ENCODE measurements around the gene EID2B. TPM values are rescaled to one million over a fixed set of nuclear protein-coding genes. Genes with fewer than 3 reads are reported as not detected.

EID2B gene
- total and polyA plus RNA-seq, 3 donors from 2014 or later, result 6.6 to 12.2 (median 9.2) TPM

DNA sequence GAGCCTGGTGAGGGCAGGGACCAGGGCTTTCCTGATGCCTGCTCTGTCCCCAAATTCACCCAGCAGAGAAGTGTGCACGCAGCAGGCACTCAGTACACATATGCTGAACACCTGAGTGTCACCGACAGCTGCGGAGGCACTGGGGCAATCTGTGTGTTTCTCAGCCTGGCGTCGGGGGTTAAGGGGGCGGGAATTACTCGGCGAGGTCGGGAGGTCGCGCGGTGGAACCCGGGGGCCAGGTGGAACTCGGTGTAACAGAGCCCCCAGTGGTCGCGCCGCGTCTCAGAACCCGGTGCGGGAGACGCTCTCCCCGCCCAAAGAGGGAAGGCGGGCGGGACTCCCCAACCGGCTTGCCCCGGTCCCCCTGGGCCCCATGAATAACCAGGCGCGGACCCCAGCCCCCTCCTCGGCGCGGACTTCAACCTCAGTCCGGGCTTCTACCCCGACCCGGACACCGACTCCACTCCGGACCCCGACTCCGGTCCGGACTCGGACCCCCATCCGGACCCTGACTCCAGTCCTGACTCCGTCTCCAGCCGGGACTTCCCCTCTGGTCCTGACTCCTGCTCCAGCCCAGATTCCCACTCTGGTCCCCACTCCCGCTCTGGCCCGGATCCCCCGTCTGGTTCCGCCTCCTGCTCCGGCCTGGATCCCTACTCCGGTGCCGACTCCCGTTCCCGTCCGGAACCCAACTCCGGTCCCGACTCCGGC lies 17.7 kb downstream of the EID2B start, which contains the start of gene SELENOV:
TSS of gene SELENOV (plus strand) at position 300 of the 711 bp plus-strand sequence. CDS start at position 374, 74 bp downstream.
- no peak within 1 kb of the TSS for H3K27ac ChIP-seq
- H3K4me1 ChIP-seq, result peaks cover 3% of the 10 kb centered on the region
- no peak for TF ChIP-seq POLR2A (IDR thresholded peaks at IDR 0.05)
- TF ChIP-seq, protein P1, sequence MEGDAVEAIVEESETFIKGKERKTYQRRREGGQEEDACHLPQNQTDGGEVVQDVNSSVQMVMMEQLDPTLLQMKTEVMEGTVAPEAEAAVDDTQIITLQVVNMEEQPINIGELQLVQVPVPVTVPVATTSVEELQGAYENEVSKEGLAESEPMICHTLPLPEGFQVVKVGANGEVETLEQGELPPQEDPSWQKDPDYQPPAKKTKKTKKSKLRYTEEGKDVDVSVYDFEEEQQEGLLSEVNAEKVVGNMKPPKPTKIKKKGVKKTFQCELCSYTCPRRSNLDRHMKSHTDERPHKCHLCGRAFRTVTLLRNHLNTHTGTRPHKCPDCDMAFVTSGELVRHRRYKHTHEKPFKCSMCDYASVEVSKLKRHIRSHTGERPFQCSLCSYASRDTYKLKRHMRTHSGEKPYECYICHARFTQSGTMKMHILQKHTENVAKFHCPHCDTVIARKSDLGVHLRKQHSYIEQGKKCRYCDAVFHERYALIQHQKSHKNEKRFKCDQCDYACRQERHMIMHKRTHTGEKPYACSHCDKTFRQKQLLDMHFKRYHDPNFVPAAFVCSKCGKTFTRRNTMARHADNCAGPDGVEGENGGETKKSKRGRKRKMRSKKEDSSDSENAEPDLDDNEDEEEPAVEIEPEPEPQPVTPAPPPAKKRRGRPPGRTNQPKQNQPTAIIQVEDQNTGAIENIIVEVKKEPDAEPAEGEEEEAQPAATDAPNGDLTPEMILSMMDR (IDR thresholded peaks at IDR 0.05), result no peak
- no peaks in the 10 kb centered on the region for H3K36me3 ChIP-seq (ENCODE audit: low read depth, missing control alignments)
- no peaks in the 10 kb centered on the region for H3K9me3 ChIP-seq
- intact Hi-C loops (cut with DNase I; ENCODE audit: low total_unique reads), result no loop called here
- DNase-seq, result no peak
- H3K27me3 ChIP-seq, result peaks cover 3% of the 10 kb centered on the region
- 0 to 1% methylated on average over 26 to 55 of the region's 56 CpGs for WGBS, 2 donors
- H3K4me3 ChIP-seq, result peak within 1 kb of the TSS; percentile 37

DNA sequence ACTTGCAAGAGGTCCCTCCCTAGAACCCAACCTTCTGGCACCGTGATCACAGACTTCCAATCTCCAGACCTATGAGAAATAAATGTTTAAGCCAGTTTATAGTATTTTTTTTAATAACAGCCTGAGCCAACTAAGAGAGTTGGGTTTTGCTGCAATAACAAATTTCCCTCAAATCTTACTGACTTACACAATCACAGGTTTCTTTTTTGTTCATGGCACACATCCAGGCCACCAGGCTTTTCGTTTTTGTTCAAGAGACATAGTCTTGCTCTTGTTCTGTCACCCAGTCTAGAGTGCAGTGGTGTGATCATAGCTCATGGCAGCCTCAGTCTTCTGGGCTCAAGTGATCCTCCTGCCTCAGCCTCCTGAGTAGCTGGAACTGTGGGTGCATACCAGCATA lies 19.7 kb downstream of the EID2B start:
- peaks cover 3% of the 10 kb centered on the region for H3K27me3 ChIP-seq
- 67 to 70% methylated on average over 2 of the region's 2 CpGs for WGBS, 2 donors
- no peak for TF ChIP-seq POLR2A (IDR thresholded peaks at IDR 0.05)
- TF ChIP-seq, protein P1 (IDR thresholded peaks at IDR 0.05), result no peak
- peaks cover 3% of the 10 kb centered on the region for H3K4me1 ChIP-seq
- no peak overlapping the region for H3K27ac ChIP-seq
- DNase-seq, result no peak
- H3K36me3 ChIP-seq (ENCODE audit: low read depth, missing control alignments), result no peaks in the 10 kb centered on the region
- intact Hi-C loops (cut with DNase I; ENCODE audit: low total_unique reads), result no loop called here
- H3K4me3 ChIP-seq, result no peak overlapping the region
- no peaks in the 10 kb centered on the region for H3K9me3 ChIP-seq

DNA sequence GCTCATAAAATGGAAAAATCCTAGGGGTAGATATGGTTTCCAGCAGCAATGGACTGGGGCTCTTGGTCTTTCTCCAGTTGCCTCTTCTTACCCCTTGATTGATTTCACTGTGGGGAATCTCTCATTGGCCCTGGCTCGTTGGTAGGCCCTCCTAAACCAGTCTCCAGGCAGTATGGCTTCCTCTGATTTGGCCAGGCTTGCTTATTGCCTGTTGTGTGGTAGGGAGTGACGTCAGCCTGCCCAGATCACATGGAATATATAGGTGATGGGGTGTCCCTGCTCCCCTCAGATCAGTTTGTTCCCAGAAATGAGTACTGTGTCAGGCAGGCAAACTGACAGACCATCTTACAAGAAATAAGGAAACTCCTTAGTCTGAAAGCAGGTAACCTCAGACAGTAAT lies 23.4 kb downstream of the EID2B start:
- H3K36me3 ChIP-seq (ENCODE audit: low read depth, missing control alignments), result no peaks in the 10 kb centered on the region
- H3K4me1 ChIP-seq, result no peaks in the 10 kb centered on the region
- TF ChIP-seq POLR2A (IDR thresholded peaks at IDR 0.05), result no peak
- TF ChIP-seq, protein P1 (IDR thresholded peaks at IDR 0.05), result no peak
- H3K27me3 ChIP-seq, result no peaks in the 10 kb centered on the region
- DNase-seq, result no peak
- no peak overlapping the region for H3K4me3 ChIP-seq
- H3K27ac ChIP-seq, result no peak overlapping the region
- WGBS, 2 donors, result 58 to 68% methylated on average over 2 of the region's 2 CpGs
- H3K9me3 ChIP-seq, result no peaks in the 10 kb centered on the region
- intact Hi-C loops (cut with DNase I; ENCODE audit: low total_unique reads), result no loop called here

DNA sequence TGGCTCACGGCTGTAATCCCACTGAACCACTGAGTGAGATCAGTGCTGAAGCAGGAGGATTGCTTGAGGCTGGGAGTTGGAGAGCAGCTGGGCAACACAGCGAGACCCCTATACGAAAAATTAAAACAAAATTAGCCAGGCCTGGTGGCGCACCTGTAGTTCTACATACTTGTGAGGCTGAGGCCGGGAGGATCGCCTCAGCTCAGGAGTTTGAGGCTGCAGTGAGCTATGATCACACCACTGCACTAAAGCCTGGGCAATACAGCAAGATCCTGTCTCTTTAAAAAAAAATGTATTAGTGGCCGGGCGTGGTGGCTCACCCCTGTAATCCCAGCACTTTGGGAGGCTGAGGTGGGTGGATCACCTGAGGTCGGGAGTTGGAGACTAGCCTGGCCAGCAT lies 24.0 kb downstream of the EID2B start:
- TF ChIP-seq, protein P1 (IDR thresholded peaks at IDR 0.05), result no peak
- no peak for TF ChIP-seq POLR2A (IDR thresholded peaks at IDR 0.05)
- DNase-seq, result no peak
- Histone ChIP-seq H3K4me3 (no peak overlapping the region), H3K4me1 (no peaks in the 10 kb centered on the region), H3K27me3 (no peaks in the 10 kb centered on the region), H3K9me3 (no peaks in the 10 kb centered on the region), H3K27ac (no peak overlapping the region), H3K36me3 (ENCODE audit: low read depth, missing control alignments) (no peaks in the 10 kb centered on the region)
- WGBS, 2 donors, result 52 to 85% methylated on average over 9 of the region's 9 CpGs
- intact Hi-C loops (cut with DNase I; ENCODE audit: low total_unique reads), result no loop called here

Data from testis (tissue), 3 donors.